ENCODE data around the gene NBAS.

NBAS gene

DNA sequence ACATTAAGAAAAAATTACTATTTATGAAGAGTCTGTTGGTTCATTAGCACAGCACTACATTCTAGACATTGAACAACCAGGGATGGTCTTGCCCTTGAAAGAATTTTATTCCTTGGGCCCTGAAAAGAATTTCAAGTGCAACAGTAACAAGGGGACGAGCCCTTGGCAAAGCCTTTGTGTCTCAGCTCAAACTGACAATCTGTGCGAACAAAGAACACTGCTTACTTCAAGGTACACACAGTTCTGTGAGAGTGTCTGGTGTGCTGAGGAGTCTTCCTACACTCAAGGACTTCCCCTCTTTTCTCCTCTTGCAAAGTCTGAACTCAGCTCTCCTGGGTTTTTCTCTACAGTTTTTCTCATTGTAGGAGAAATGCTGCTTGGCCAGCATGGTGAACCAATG is 373.4 kb downstream of the NBAS start:
- ChIA-PET CTCF (interaction anchor here (1.3 kb wide), 1 partner anchor 8 kb away, joined by 3 read pairs; no protein-coding TSS in a partner anchor), POLR2A (no interaction called here)
- TF ChIP-seq, protein P1, sequence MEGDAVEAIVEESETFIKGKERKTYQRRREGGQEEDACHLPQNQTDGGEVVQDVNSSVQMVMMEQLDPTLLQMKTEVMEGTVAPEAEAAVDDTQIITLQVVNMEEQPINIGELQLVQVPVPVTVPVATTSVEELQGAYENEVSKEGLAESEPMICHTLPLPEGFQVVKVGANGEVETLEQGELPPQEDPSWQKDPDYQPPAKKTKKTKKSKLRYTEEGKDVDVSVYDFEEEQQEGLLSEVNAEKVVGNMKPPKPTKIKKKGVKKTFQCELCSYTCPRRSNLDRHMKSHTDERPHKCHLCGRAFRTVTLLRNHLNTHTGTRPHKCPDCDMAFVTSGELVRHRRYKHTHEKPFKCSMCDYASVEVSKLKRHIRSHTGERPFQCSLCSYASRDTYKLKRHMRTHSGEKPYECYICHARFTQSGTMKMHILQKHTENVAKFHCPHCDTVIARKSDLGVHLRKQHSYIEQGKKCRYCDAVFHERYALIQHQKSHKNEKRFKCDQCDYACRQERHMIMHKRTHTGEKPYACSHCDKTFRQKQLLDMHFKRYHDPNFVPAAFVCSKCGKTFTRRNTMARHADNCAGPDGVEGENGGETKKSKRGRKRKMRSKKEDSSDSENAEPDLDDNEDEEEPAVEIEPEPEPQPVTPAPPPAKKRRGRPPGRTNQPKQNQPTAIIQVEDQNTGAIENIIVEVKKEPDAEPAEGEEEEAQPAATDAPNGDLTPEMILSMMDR (IDR thresholded peaks at IDR 0.05; ENCODE audit: control extremely low read depth, extremely low read depth, low read depth, missing control alignments) = no peak
- DNase-seq (ENCODE audit: extremely low spot score) = no peak

GRCh38 chr2:15186118-15186517 is 375.0 kb downstream of the NBAS start:
- TF ChIP-seq, protein P1 (IDR thresholded peaks at IDR 0.05; ENCODE audit: control extremely low read depth, extremely low read depth, low read depth, missing control alignments) = no peak
- CTCF ChIA-PET = no interaction called here
- POLR2A ChIA-PET = no interaction called here

DNA sequence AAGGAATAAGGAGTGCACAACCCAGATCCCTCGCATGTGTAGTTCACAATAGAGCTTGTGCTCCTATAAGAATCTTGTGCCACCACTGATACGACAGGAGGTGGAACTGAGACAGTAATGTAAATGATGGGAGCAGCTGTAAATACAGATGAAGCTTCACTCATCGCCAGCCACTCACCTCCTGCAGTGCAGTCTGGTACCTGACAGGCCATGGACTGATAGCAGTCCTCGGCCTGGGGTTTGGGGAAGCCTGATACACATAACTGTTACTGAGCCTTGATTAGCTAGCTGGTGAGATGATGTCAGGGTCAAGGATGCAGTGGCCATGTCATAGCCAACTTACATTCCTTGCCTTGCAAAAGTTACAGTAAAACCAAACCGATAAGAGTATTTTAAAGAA is 376.6 kb downstream of the NBAS start:
- CTCF ChIA-PET = interaction anchor here (1.1 to 1.3 kb wide), 2 partner anchors 10 to 30 kb away, joined by 3 read pairs; no protein-coding TSS in a partner anchor
- TF ChIP-seq, protein P1 (IDR thresholded peaks at IDR 0.05; ENCODE audit: control extremely low read depth, extremely low read depth, low read depth, missing control alignments) = no peak
- DNase-seq (ENCODE audit: extremely low spot score) = no peak
- POLR2A ChIA-PET = no interaction called here

More at GRCh38 chr2:15186118-15186517, 375.0 kb downstream of the NBAS start:
- no peak for DNase-seq (ENCODE audit: extremely low spot score)

DNA sequence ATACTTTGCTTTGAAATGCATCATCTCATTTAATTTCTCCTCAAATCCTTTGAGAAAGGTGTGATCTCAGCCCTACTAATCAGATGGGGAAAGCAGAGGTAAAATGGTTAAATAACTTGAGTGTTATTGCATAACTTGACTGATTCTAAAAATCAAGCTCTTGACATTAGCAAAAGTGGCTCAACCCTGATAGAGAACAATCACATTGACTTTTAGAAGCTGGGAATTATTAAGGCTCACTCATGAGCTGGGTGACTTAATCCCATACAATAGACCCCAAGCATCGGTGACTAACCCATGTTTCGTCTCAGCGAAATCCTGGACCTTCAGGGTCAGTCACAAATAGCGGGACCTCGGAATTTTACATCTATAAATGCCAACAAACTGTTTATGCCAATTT is 378.9 kb downstream of the NBAS start:
- TF ChIP-seq, protein P1 (IDR thresholded peaks at IDR 0.05; ENCODE audit: control extremely low read depth, extremely low read depth, low read depth, missing control alignments) = no peak
- ChIA-PET CTCF (no interaction called here), POLR2A (no interaction called here)
- no peak for DNase-seq (ENCODE audit: extremely low spot score)

DNA sequence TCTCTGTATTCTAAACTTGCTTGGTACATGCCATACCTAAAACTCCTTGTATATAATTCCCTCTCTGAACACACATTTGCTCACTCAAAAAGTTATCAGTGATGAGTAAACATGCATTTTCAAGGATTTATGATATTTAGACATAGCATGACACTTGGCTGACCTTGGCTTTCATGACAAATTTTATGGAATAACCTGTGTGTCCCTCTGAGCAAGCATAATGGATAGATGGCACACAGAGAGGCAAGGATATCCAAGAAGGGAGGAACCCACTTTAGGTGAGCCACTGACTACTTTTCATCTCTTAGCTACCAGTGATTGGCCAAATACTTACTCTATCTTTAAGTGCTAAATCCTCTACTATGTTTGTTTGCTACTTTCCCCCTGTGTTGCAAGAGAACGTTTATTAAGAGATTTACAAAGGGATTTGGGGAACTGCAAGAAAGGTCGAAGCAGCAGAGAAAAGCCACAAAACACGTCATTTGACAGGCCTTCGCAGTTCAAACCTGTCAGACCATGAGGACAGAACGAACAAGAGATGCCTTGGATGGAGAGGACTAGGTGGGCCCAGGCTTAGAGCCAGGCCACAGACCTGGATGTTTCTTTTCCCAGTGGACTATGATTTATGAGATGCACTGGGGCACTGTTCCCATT is 379.9 kb downstream of the NBAS start:
- CTCF ChIA-PET = interaction anchor here (1.1 kb wide), 1 partner anchor 61 kb away, joined by 3 read pairs; no protein-coding TSS in a partner anchor
- no peak for DNase-seq (ENCODE audit: extremely low spot score)
- POLR2A ChIA-PET = no interaction called here
- TF ChIP-seq, protein P1 (IDR thresholded peaks at IDR 0.05; ENCODE audit: control extremely low read depth, extremely low read depth, low read depth, missing control alignments) = no peak

DNA sequence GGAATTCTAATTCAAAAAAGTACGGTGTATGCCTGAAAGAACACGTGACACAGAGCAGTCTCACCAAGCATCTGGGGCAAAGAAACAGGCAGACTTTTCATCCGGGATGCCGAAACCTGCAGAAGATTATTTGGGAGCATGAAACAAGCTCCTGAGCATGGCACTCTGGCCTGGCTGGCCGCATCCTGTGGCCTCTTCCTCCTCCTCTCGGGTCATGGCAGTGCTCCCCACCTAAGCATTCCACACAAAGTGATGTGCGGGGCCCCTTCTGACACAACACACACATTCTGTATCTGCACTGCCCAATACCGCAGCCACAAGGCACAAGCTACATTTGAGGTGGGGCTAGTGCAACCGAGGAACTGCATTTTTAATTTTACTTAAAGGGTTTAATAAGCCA is 380.8 kb downstream of the NBAS start:
- TF ChIP-seq, protein P1 (IDR thresholded peaks at IDR 0.05; ENCODE audit: control extremely low read depth, extremely low read depth, low read depth, missing control alignments) = no peak
- ChIA-PET POLR2A (no interaction called here), CTCF (interaction anchor here (1.1 kb wide), 1 partner anchor 61 kb away, joined by 3 read pairs; no protein-coding TSS in a partner anchor)
- no peak for DNase-seq (ENCODE audit: extremely low spot score)

Data from GM10248 (cell line).